Omental fat pad (tissue), 4 donors: ENCODE measurements around the gene CNOT4. TPM values are rescaled to one million over a fixed set of nuclear protein-coding genes. Genes with fewer than 3 reads are reported as not detected.

Source experiments
- ATAC-seq: fragments of 150-250 bp; one replicate; pipeline ENCODE4 v1.9.1; 2016; ENCODE audit warnings: mild to moderate bottlenecking, moderate library complexity; ENCODE audit not compliant: low FRiP score
- DNase-seq: peaks from one replicate; pipeline ENCODE4 v3.0.0-alpha.2; 2019; ENCODE audit warnings: low spot score
- CTCF ChIP-seq, 3 donors: fragments of 450-650 bp; IDR thresholded peaks; one replicate each; pipeline ENCODE4 v1.5.1; 2016 to 2017; ENCODE audit warnings: antibody characterized with exemption in 3 of 3, mild to moderate bottlenecking in 3 of 3, moderate library complexity in 2 of 3
- total RNA-seq, 4 donors: library from RNA; depleted of rRNA; stranded (reverse); fragments of >200 nt; gene quantifications; one replicate each; pipeline ENCODE4 v1.1.0, GENCODE V29; 2016

The CNOT4 gene
- total RNA-seq, 4 donors from 2014 or later, result 19.8 to 21.8 (median 20.2) TPM

GRCh38 chr7:135420786-135421185 lies 89.1 kb downstream of the CNOT4 start:
- ATAC-seq, result no peak
- TF ChIP-seq CTCF (IDR thresholded peaks at IDR 0.05), result no peak
- no peak for DNase-seq

- no peak for ATAC-seq
- DNase-seq, result no peak
- TF ChIP-seq CTCF (IDR thresholded peaks at IDR 0.05), result no peak
These were observed 93.5 kb downstream of the CNOT4 start for GRCh38 chr7:135416431-135416830.

- DNase-seq (no peak), ATAC-seq (no peak)
- TF ChIP-seq CTCF (IDR thresholded peaks at IDR 0.05), result no peak
These were observed 95.0 kb downstream of the CNOT4 start for GRCh38 chr7:135414850-135415439.

GRCh38 chr7:135414208-135414607 lies 95.7 kb downstream of the CNOT4 start:
- ATAC-seq (no peak), DNase-seq (no peak)
- no peak for TF ChIP-seq CTCF (IDR thresholded peaks at IDR 0.05)

GRCh38 chr7:135411098-135411497 lies 98.8 kb downstream of the CNOT4 start:
- TF ChIP-seq CTCF (IDR thresholded peaks at IDR 0.05), result no peak
- no peak for ATAC-seq
- no peak for DNase-seq

GRCh38 chr7:135410543-135410942 lies 99.4 kb downstream of the CNOT4 start:
- no peak for TF ChIP-seq CTCF (IDR thresholded peaks at IDR 0.05)

GRCh38 chr7:135409845-135410542 lies 99.9 kb downstream of the CNOT4 start:
- ATAC-seq (no peak), DNase-seq (no peak)
- TF ChIP-seq CTCF (IDR thresholded peaks at IDR 0.05), result no peak

More at GRCh38 chr7:135410543-135410942, 99.4 kb downstream of the CNOT4 start:
- ATAC-seq (no peak), DNase-seq (no peak)
